ENCODE measurements around the gene LBP.

Gene LBP, protein sequence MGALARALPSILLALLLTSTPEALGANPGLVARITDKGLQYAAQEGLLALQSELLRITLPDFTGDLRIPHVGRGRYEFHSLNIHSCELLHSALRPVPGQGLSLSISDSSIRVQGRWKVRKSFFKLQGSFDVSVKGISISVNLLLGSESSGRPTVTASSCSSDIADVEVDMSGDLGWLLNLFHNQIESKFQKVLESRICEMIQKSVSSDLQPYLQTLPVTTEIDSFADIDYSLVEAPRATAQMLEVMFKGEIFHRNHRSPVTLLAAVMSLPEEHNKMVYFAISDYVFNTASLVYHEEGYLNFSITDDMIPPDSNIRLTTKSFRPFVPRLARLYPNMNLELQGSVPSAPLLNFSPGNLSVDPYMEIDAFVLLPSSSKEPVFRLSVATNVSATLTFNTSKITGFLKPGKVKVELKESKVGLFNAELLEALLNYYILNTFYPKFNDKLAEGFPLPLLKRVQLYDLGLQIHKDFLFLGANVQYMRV

GRCh38 chr20:38346247-38346651 lies at the start of gene LBP:
TSS of gene LBP (plus strand) at chr20:38346482. CDS start at chr20:38346517, 35 bp downstream.
- no peak within 1 kb of the TSS for H3K27ac ChIP-seq (ENCODE audit: extremely low read depth, low read depth, low read length)
- H3K4me1 ChIP-seq (ENCODE audit: control insufficient read depth, insufficient read depth, low read length): no peaks in the 10 kb centered on the region
- no peak within 1 kb of the TSS for H3K4me3 ChIP-seq (ENCODE audit: low read depth, low read length)
- POLR2A ChIA-PET: no interaction called here
- no peaks in the 10 kb centered on the region for H3K9me3 ChIP-seq (ENCODE audit: control insufficient read depth, insufficient read depth, low read depth, low read length)
- TF ChIP-seq, protein P1, sequence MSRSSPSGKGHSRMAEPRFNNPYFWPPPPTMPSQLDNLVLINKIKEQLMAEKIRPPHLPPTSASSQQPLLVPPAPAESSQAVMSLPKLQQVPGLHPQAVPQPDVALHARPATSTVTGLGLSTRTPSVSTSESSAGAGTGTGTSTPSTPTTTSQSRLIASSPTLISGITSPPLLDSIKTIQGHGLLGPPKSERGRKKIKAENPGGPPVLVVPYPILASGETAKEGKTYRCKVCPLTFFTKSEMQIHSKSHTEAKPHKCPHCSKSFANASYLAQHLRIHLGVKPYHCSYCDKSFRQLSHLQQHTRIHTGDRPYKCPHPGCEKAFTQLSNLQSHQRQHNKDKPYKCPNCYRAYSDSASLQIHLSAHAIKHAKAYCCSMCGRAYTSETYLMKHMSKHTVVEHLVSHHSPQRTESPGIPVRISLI (tag by site-specific recombination; IDR thresholded peaks at IDR 0.05): no peak
- no peak for TF ChIP-seq BCL11B (tag by site-specific recombination; IDR thresholded peaks at IDR 0.05; ENCODE audit: low read depth)
- TF ChIP-seq ZNF175 (tag by site-specific recombination; IDR thresholded peaks at IDR 0.05): no peak
- H3K36me3 ChIP-seq (ENCODE audit: control insufficient read depth in 2 of 2, insufficient read depth in 1 of 2, low read length in 2 of 2): no peaks in the 10 kb centered on the region
- CTCF ChIA-PET: interaction anchor here (0.5 to 1.3 kb wide), 4 partner anchors 10 to 102 kb away, joined by 3 to 4 read pairs (median 4); no protein-coding TSS in a partner anchor

DNA sequence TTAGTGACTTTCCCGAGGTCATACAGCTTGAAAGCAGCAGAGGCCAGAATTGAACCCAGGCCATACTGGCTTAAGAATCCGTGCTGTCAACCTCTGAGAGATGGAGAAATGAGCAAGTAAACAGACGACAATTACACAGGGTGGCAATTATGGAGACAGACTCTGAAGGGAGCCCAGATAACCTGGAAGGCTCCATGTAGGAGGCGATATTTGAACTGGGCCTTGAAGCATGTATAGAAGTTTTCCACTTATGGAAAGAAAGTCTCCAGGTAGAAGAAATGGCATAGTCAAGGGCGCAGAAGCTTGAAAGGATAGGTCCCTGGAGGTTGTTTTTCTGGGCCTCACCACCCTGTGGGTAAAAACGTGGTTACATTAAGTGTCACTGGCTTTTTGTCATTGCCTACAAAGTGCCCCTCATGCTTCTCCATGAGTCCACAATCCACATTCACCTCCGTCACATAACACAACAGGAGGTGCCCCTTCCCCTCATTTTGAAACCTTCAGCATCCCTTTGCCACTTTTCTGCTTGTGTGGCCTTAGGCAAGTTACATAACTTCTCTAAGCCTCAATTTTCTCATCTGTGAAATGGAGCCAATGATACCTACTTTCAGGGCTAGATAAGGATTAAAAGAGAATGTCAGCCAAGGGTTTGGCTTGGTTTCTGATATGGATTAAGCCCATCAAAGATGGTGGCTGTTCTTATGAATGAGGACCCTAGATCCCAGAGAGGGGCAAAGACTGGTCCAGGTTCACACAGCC lies 48.2 kb upstream of the LBP start:
- Histone ChIP-seq H3K4me1 (ENCODE audit: control insufficient read depth, insufficient read depth, low read length) (no peaks in the 10 kb centered on the region), H3K36me3 (ENCODE audit: control insufficient read depth in 2 of 2, insufficient read depth in 1 of 2, low read length in 2 of 2) (no peaks in the 10 kb centered on the region), H3K27ac (ENCODE audit: extremely low read depth, low read depth, low read length) (no peak overlapping the region), H3K9me3 (ENCODE audit: control insufficient read depth, insufficient read depth, low read depth, low read length) (no peaks in the 10 kb centered on the region), H3K4me3 (ENCODE audit: low read depth, low read length) (no peak overlapping the region)
- ChIA-PET POLR2A (no interaction called here), CTCF (interaction anchor here (0.6 kb wide), 1 partner anchor 13 kb away, joined by 3 read pairs; no protein-coding TSS in a partner anchor)
- TF ChIP-seq GLI2 (tag by site-specific recombination; IDR thresholded peaks at IDR 0.05; ENCODE audit: borderline replicate concordance, low read depth): no peak
- TF ChIP-seq, protein P2, sequence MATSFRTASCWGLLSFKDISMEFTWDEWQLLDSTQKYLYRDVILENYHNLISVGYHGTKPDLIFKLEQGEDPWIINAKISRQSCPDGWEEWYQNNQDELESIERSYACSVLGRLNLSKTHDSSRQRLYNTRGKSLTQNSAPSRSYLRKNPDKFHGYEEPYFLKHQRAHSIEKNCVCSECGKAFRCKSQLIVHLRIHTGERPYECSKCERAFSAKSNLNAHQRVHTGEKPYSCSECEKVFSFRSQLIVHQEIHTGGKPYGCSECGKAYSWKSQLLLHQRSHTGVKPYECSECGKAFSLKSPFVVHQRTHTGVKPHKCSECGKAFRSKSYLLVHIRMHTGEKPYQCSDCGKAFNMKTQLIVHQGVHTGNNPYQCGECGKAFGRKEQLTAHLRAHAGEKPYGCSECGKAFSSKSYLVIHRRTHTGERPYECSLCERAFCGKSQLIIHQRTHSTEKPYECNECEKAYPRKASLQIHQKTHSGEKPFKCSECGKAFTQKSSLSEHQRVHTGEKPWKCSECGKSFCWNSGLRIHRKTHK (tag by site-specific recombination; IDR thresholded peaks at IDR 0.05): no peak
- peak; percentile 68 for TF ChIP-seq ZFP3 (tag by site-specific recombination; IDR thresholded peaks at IDR 0.05; ENCODE audit: low read depth)
- TF ChIP-seq MEIS1 (CRISPR knock-in tag; IDR thresholded peaks at IDR 0.05; ENCODE audit: borderline replicate concordance): no peak
- no peak for TF ChIP-seq ZNF660 (tag by site-specific recombination; IDR thresholded peaks at IDR 0.05)

DNA sequence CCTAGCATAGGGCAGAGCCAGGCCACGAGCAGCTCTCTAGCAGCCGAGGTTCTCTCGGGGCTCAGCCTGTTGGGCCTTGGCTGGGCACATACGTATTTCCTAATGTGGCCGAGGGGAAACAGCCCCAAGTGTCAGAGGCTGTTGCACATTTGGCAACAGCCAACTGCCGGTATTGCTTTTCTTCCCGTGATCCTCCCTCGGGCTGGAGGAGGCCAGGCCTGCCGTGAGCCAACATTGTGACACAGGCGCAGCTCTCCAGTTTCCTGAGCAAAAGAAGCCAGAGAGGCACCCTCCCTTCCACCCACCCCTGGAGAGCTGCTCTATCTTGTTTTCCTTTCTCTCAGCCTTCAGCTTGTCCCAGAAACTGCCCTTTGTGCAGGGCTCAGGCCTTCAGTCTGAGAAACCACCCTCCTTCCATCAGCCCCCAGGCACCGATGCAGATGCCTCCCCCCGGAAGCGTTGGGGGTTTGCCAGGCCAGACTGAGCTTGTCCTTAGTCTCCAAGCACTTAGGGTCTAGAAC lies 47.5 kb upstream of the LBP start:
- Histone ChIP-seq H3K27ac (ENCODE audit: extremely low read depth, low read depth, low read length) (no peak overlapping the region), H3K4me1 (ENCODE audit: control insufficient read depth, insufficient read depth, low read length) (no peaks in the 10 kb centered on the region), H3K36me3 (ENCODE audit: control insufficient read depth in 2 of 2, insufficient read depth in 1 of 2, low read length in 2 of 2) (no peaks in the 10 kb centered on the region), H3K9me3 (ENCODE audit: control insufficient read depth, insufficient read depth, low read depth, low read length) (no peaks in the 10 kb centered on the region), H3K4me3 (ENCODE audit: low read depth, low read length) (no peak overlapping the region)
- POLR2A ChIA-PET: no interaction called here
- CTCF ChIA-PET: interaction anchor here (0.6 to 0.7 kb wide), 2 partner anchors 13 to 524 kb away, joined by 3 to 4 read pairs; no protein-coding TSS in a partner anchor
- TF ChIP-seq ZBTB44 (tag by site-specific recombination; IDR thresholded peaks at IDR 0.05) (no peak), ZNF274 (IDR thresholded peaks at IDR 0.05; ENCODE audit: low read length) (no peak), ZNF274 (tag by site-specific recombination; IDR thresholded peaks at IDR 0.05; ENCODE audit: borderline replicate concordance) (no peak), ZNF747 (tag by site-specific recombination; IDR thresholded peaks at IDR 0.05) (no peak), ZNF341 (tag by site-specific recombination; IDR thresholded peaks at IDR 0.05; ENCODE audit: low read depth) (no peak), ZNF558 (tag by site-specific recombination; IDR thresholded peaks at IDR 0.05) (no peak), ZNF292 (tag by site-specific recombination; IDR thresholded peaks at IDR 0.05; ENCODE audit: borderline replicate concordance, low read depth) (no peak), KLF9 (tag by site-specific recombination; IDR thresholded peaks at IDR 0.05; ENCODE audit: low read depth) (no peak), GLI4 (tag by site-specific recombination; IDR thresholded peaks at IDR 0.05) (no peak), ZNF830 (tag by site-specific recombination; IDR thresholded peaks at IDR 0.05; ENCODE audit: low read depth) (no peak), ZNF621 (tag by site-specific recombination; IDR thresholded peaks at IDR 0.05) (no peak), ZNF76 (tag by site-specific recombination; IDR thresholded peaks at IDR 0.05; ENCODE audit: borderline replicate concordance, low read depth) (no peak), ZNF555 (tag by site-specific recombination; conservative IDR thresholded peaks at IDR 0.05) (no peak), ZFHX2 (tag by site-specific recombination; conservative IDR thresholded peaks at IDR 0.05) (no peak), ZNF585B (tag by site-specific recombination; IDR thresholded peaks at IDR 0.05) (no peak)
- TF ChIP-seq, protein P2 (tag by site-specific recombination; IDR thresholded peaks at IDR 0.05): no peak
